GM20000 (cell line): ENCODE data around the gene FOXL1.

ENCODE experiments used
- DNase-seq: peaks from one replicate; pipeline ENCODE4 v3.0.0; 2012; ENCODE audit warnings: low spot score
- CTCF ChIP-seq: IDR thresholded peaks from 2 replicates; pipeline ENCODE4 v1.5.1; 2012; ENCODE audit warnings: mild to moderate bottlenecking, control low read depth; ENCODE audit errors: extremely low read depth, missing control alignments

The FOXL1 gene

DNA sequence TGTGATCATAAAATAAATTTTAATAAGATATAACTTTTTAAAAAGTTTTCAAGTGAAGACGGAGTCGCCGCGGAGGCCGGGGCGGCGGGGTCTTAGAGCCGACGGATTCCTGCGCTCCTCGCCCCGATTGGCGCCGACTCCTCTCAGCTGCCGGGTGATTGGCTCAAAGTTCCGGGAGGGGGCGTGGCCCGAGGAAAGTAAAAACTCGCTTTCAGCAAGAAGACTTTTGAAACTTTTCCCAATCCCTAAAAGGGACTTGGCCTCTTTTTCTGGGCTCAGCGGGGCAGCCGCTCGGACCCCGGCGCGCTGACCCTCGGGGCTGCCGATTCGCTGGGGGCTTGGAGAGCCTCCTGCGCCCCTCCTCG, 11.8 kb upstream of the FOXL1 start, which contains the start of gene FOXC2:
TSS of gene FOXC2 (plus strand) at position 229 of the 365 bp plus-strand sequence. CDS start 507 bp downstream, outside the sequence.
- DNase-seq: peak; percentile 65
- no peak for TF ChIP-seq CTCF

GRCh38 chr16:86566966-86567700, 11.2 kb upstream of the FOXL1 start:
- DNase-seq: no peak
- no peak for TF ChIP-seq CTCF

- DNase-seq: no peak
- TF ChIP-seq CTCF: no peak
Observed at GRCh38 chr16:86567701-86568581, 10.4 kb upstream of the FOXL1 start.

- no peak for TF ChIP-seq CTCF
- no peak for DNase-seq
Observed at GRCh38 chr16:86568677-86569623, 9.4 kb upstream of the FOXL1 start.

DNA sequence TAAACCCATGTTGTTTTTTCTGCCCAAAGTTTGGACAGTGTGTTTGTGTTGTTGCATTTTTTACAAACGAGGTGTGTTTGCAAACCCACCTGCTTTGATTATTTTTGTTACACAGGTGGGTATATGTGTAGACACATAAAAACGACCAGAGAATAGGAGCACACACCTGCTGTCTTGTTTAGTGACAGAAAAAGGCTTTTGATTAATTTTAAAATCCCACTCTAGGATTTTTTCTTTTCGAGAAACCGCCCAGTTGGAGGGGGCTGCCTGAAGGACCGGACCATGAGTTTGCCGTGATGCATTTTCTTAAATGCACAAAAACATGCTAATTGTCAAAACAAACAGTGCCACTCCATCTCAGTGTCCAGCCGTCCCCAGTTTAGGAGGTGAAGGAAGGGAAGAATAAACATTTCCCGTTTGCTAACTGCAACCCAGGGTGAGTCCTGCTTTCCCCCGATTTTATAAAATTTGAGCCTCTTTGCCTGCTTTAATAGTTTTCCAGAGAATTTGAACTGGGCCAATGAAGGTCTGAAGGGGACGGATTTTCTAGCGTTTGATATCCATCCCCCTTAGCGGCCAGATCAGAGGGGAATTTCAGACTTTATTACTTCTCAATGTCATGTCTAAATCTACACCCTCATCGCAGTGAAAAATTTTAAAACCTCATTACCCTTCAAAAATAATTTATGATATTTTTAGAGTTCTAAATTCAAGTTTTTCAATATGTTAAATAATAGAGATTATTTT, 8.5 kb upstream of the FOXL1 start:
- TF ChIP-seq CTCF: no peak
- DNase-seq: no peak

DNA sequence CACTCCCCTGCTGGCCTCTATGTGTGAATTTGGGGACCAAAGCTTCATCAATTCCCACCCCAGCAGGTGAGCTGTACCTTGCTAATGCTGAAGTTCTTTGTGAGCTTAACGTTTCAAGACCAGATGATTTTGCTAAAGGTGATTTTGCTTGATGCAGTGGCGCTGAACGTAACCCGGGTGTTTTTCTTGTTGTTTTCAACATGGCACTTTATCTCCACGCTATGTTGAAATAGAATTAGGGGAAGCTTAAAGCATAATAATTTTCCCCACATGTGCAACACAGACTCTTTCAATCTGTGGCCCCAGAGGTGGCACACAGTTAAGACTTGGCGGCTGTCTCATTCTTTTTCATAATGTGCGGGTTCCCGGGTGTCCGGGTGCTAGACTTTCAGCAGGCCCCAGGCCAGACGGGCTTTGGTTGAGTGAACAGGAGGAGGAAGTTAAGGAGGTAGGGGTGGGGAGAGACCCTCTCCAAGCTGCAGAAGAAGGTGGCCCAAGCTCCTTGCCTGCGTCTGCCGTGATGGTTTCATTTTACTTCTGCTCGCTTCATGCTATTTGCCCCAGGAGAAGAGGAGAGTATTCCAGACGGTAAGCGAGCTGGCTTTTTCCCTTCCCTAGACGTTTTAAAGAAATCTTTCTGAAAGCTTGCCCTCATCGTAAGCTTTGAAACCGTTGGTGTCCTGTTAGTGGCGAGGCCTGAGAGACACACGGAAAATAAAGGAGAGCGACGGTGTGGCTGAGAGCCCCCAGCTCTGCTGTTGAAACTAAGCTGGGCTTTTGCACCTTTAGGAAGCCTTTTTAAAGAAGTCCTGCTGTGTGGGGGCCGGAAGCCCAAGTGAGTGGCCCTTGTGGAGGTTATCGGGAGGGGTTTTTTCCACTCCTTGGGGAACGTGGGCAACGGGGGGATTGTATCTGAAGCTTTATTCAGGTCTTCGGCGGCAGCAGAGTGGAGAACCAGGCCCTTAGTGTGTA, 7.5 kb upstream of the FOXL1 start:
- TF ChIP-seq CTCF: no peak
- no peak for DNase-seq
